AG09319 (cell line): ENCODE data around the gene RPL19.
A peak's percentile ranks its signal among the peaks of the same experiment; 100 is the strongest.

Experiments
- DNase-seq: peaks from one replicate; pipeline ENCODE4 v3.0.0-alpha.2; 2010; ENCODE audit warnings: low read depth; ENCODE audit errors: extremely low read depth
- TF ChIP-seq, protein P1 (sequence below): IDR thresholded peaks from 2 replicates; pipeline ENCODE4 v1.5.1; 2011; ENCODE audit warnings: low read depth, mild to moderate bottlenecking, inconsistent platforms, low read length, moderate library complexity

RPL19 gene

DNA sequence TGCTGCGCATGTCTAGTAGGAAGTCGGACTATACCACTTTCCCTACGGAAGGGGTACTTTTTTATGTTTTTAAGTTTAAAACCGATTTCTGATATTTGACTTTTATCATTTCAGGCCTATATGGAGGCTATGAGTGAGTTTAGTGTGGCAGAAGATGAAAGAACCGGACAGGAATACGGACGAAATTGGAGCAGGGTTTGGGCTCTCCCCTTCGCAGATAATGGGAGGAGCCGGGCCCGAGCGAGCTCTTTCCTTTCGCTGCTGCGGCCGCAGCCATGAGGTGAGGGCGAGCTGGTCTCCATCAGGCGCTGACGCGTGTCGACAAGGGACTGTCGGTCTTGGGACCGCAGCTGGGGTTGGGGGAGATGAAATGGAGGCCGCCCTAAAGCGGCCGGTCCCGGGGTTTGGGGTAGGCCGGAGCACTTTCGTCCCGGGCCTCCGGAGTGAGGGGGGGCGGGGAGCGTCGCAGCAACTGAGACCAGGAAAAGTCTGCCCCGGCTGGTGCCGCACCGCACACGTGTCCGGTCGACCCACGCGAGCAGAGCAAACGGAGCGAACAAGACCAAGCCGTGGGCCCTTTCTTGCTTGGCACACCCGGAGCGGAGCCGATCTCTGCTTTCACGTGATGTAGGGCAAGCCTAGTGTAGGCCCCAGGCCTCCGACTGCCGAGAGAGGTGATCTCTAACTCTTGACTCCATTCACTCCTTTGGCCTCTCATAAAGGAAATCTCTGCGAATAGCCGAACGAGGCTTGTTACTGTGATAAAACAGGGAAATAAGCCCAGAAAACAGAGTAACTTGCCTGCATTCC lies at the start of gene RPL19:
Gene RPL19, plus strand, starts transcription at position 214 of the 810 bp plus-strand sequence. Its CDS starts 62 bp downstream, at position 276.
- TF ChIP-seq, protein P1, sequence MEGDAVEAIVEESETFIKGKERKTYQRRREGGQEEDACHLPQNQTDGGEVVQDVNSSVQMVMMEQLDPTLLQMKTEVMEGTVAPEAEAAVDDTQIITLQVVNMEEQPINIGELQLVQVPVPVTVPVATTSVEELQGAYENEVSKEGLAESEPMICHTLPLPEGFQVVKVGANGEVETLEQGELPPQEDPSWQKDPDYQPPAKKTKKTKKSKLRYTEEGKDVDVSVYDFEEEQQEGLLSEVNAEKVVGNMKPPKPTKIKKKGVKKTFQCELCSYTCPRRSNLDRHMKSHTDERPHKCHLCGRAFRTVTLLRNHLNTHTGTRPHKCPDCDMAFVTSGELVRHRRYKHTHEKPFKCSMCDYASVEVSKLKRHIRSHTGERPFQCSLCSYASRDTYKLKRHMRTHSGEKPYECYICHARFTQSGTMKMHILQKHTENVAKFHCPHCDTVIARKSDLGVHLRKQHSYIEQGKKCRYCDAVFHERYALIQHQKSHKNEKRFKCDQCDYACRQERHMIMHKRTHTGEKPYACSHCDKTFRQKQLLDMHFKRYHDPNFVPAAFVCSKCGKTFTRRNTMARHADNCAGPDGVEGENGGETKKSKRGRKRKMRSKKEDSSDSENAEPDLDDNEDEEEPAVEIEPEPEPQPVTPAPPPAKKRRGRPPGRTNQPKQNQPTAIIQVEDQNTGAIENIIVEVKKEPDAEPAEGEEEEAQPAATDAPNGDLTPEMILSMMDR, result no peak
- DNase-seq, result no peak

DNA sequence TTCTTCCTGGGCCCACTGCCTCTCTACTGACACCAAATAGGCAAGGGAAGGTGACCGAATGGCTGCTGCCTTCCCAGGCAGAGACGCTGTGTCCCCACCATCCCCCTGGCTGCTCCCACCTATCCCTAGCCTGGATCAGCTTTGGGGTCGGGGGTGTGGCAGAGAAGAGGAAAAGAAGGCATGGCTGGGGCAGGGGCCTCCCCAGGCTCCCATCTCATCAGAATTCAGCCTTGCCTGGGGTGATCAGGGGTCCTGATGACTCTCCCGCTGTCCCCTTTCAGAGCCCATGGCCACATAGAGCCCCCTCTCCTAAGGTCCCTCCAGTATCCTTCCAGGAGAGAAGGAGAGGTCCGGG lies 49.3 kb upstream of the RPL19 start:
- DNase-seq, result no peak
- TF ChIP-seq, protein P1, result no peak

DNA sequence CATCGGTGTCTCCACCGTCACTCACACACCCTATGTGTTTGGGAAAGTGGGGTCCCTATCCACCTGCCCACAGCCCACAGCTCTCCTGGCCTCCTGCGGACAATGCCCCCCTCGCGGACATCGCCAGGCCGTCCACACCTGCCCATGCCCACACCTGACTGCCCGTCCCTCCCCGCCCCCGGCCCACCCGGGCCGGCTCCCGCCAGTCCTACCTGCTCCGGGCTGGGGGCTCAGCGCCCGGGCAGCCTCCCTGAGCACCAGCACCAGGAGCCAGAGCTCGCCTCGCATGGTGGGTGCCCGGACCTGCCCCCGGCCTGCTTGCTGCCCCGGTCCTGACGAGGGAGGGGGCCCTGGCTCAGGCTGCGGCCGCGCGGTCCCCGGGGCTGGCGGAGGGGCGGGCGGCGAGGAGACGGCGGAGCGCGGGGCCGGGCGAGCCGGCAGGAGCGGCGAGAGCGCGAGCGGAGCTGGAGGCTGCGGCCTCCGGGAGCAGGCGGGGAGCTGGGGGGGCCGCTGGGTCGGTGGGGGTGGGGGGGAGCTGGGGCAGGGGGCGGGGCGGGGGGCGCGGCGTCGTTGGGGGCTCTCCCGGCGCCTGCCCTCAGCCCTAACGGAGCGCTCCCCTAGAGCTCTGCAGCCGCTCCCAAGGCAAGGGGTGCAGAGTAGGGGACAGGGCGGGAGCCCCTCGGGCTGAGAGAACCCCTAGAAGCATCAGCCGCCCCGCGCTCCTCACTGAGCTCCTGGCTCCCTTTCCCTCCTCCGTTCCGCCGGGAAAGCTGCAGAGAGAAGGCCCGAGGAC lies 48.7 kb upstream of the RPL19 start, which contains the start of gene PLXDC1:
Gene PLXDC1, minus strand, starts transcription at position 488 of the 793 bp plus-strand sequence. Its CDS starts 200 bp downstream, at position 288.
- no peak for DNase-seq
- TF ChIP-seq, protein P1, result no peak

DNA sequence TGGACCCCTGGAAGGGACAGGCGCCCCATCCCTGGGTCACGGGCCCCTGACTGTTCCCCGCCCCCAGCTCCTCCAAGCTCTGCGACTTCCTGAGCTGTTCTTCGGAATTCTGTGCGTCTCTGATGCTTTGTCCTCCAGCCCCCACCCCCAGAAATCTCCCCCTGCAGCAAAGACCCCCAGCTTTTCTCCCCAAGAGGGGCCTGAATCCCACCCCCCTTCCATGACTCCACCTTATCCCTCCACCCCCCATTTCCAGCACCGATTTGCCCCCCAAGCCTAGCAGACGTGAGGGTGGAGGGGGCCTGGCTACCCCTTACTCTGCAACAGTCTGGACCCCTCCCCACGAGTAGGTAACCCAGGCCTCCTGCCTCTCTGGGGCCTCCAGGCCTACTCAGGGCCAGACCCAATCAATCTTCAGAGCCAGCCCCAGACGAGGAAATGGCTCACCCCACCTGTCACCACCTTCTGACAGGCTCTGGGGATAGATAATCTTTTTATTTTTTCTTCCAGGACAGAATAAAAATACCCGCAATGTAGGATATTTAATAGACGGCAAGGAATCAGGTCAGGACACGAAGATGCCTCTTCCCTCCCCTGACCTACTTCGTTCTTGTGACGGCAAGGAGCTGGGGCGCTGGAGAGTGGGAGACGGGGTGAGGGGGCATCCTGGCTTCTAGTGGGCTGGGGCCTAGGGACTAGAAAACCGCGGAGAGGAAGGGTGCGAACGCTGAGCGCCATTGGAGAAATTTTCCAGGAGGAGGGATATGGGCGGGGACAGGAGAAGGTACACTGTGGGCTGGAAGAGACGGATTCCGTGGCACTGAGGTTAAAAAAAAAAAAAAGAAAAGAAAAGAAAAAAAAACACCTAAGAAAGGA lies 47.9 kb upstream of the RPL19 start:
- DNase-seq, result no peak
- TF ChIP-seq, protein P1, result no peak

DNA sequence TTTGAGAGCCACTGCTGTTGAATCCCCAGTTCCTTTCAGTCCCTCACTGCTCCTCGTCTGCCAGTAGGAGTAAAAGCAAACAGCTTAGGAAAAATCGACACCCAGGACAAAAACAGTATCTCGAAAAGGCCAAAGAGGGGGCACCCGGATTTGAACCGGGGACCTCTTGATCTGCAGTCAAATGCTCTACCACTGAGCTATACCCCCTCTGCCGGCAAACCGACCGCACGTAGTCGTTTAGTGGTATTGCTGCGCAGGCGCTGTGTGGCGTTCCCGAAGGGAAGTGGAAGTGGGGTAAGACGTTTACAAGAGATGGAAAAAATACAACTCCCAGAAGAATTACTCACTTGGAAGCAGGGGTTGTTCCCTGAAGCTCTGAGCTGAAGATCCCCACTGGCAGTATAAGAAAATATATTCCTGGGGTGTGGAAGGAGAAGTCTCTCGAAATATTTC lies 46.5 kb upstream of the RPL19 start:
- TF ChIP-seq, protein P1, result peak; percentile 16
- DNase-seq, result peak; percentile 69

DNA sequence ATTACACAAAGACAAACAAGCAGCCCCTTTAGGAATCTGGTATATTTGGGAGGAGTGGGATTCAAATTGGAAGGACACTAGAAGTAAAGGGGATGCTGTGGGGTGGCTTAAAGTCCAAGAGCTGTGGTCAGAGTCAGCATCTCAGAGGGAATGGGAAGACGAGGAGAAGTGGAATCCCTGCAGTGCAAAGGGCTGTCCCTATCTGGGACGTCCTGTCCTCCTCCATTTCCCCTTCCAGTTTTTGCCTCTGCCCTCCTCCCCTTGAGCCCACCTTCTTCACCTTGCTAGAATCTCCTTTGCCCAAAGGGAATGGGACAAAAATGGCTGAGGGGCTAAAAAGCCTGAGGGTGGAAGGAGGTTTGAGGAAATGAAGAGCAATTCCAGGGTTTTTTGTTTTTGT lies 44.4 kb upstream of the RPL19 start:
- DNase-seq, result no peak
- TF ChIP-seq, protein P1, result no peak
